ENCODE data around the gene ENG. TPM values are rescaled to one million over a fixed set of nuclear protein-coding genes. Genes with fewer than 3 reads are reported as not detected.

The ENG gene
- polyA plus RNA-seq, 3 donors = 72.5 to 78.1 (median 74.0) TPM

GRCh38 chr9:127816362-127816725 lies 38.1 kb downstream of the ENG start:
- DNase-seq (ENCODE audit: low read depth in 3 of 3, low spot score in 2 of 3) = no peak

- no peak for DNase-seq (ENCODE audit: low read depth in 3 of 3, low spot score in 2 of 3)
These were observed 38.7 kb downstream of the ENG start for GRCh38 chr9:127815512-127816361.

GRCh38 chr9:127814619-127815511 lies 39.6 kb downstream of the ENG start:
- DNase-seq (ENCODE audit: low read depth in 3 of 3, low spot score in 2 of 3) = no peak

- no peak for DNase-seq (ENCODE audit: low read depth in 3 of 3, low spot score in 2 of 3)
These were observed 40.7 kb downstream of the ENG start for GRCh38 chr9:127813686-127814226.

GRCh38 chr9:127812936-127813675 lies 41.4 kb downstream of the ENG start:
- DNase-seq (ENCODE audit: low read depth in 3 of 3, low spot score in 2 of 3) = no peak

- no peak for DNase-seq (ENCODE audit: low read depth in 3 of 3, low spot score in 2 of 3)
These were observed 42.4 kb downstream of the ENG start for GRCh38 chr9:127812011-127812410.

GRCh38 chr9:127810378-127811187 lies 43.9 kb downstream of the ENG start:
- DNase-seq (ENCODE audit: low read depth in 3 of 3, low spot score in 2 of 3) = no peak

- no peak for DNase-seq (ENCODE audit: low read depth in 3 of 3, low spot score in 2 of 3)
These were observed 44.7 kb downstream of the ENG start for GRCh38 chr9:127809540-127810377.

- DNase-seq (ENCODE audit: low read depth in 3 of 3, low spot score in 2 of 3) = no peak
These were observed 45.4 kb downstream of the ENG start for GRCh38 chr9:127809002-127809539.

- DNase-seq (ENCODE audit: low read depth in 3 of 3, low spot score in 2 of 3) = no peak
These were observed 46.0 kb downstream of the ENG start for GRCh38 chr9:127808347-127809001.

- DNase-seq (ENCODE audit: low read depth in 3 of 3, low spot score in 2 of 3) = no peak
These were observed 47.6 kb downstream of the ENG start for GRCh38 chr9:127806871-127807270.

- DNase-seq (ENCODE audit: low read depth in 3 of 3, low spot score in 2 of 3) = no peak
These were observed 48.8 kb downstream of the ENG start for GRCh38 chr9:127805620-127806019.

GRCh38 chr9:127803507-127804352 lies 50.7 kb downstream of the ENG start:
- no peak for DNase-seq (ENCODE audit: low read depth in 3 of 3, low spot score in 2 of 3)

GRCh38 chr9:127802576-127803443 lies 51.6 kb downstream of the ENG start, which contains the start of gene FPGS:
Gene FPGS (plus strand): TSS chr9:127802882. CDS start chr9:127802925, 43 bp downstream.
- DNase-seq (ENCODE audit: low read depth in 3 of 3, low spot score in 2 of 3) = peak; percentile 45 to 70 (median 67)

- DNase-seq (ENCODE audit: low read depth in 3 of 3, low spot score in 2 of 3) = no peak
These were observed 52.4 kb downstream of the ENG start for GRCh38 chr9:127801955-127802575.
